Endothelial cell of umbilical vein (primary cell): Measurements from ENCODE around the gene CLNK. TPM values are rescaled to one million over a fixed set of nuclear protein-coding genes. Genes with fewer than 3 reads are reported as not detected.

ENCODE experiments used
- BruUV-seq: library from RNA; stranded (reverse); fragments of 400-500 nt; replicated peaks from 2 replicates; lab custom pipeline; 2021; lab: Mats Ljungman, UMichigan
- CTCF ChIA-PET: fragments of 300-600, 350-600 bp; sonication (Branson Sonifier 250); formaldehyde crosslinking; loops from one replicate; lab custom pipeline; 2021; ENCODE audit warnings: antibody characterized with exemption, inconsistent platforms; lab: Charles Lee
- POLR2A ChIA-PET: fragments of 300-600, 350-600 bp; sonication (Branson Sonifier 250); formaldehyde crosslinking; loops from one replicate; lab custom pipeline; 2021; ENCODE audit warnings: antibody characterized with exemption, inconsistent platforms; lab: Charles Lee
- DNase-seq: peaks from one replicate; pipeline ENCODE4 v3.0.0-alpha.2; 2011; ENCODE audit warnings: low read depth, low spot score
- FAIRE-seq: peaks from 2 replicates; lab custom pipeline; 2011; peaks lifted over from hg19 to GRCh38; lab: Jason Lieb, UNC
- H2AFZ ChIP-seq: 2 replicates; pipeline ENCODE4 v1.6.0; 2012; ENCODE audit warnings: low read depth, low read length, control low read depth, inconsistent platforms
- H3K27ac ChIP-seq: 2 replicates; pipeline ENCODE4 v1.5.1; 2011; ENCODE audit warnings: low read depth, mild to moderate bottlenecking, control low read depth, low read length, moderate library complexity; ENCODE audit not compliant: insufficient read depth
- H3K27me3 ChIP-seq, 2 experiments: 2 replicates each; pipeline versions ENCODE4 v1.6.0 to v1.6.1; 2011; ENCODE audit warnings: low read length in 2 of 2, mixed read lengths in 1 of 2; ENCODE audit not compliant: control insufficient read depth in 2 of 2, insufficient read depth in 2 of 2
- H3K36me3 ChIP-seq, 2 experiments: 2 replicates in 1 of 2; 3 replicates in 1 of 2; pipeline ENCODE4 v1.5.1; 2011; ENCODE audit warnings: low read length in 2 of 2, mild to moderate bottlenecking in 1 of 2, moderate library complexity in 1 of 2; ENCODE audit not compliant: control insufficient read depth in 2 of 2, insufficient read depth in 2 of 2; ENCODE audit errors: extremely low read depth in 1 of 2
- H3K4me1 ChIP-seq: 3 replicates; pipeline ENCODE4 v1.5.1; 2011; ENCODE audit warnings: mild to moderate bottlenecking, low read length; ENCODE audit not compliant: control insufficient read depth, insufficient read depth; ENCODE audit errors: extremely low read depth
- H3K4me2 ChIP-seq: 2 replicates; pipeline ENCODE4 v1.6.1; 2011; ENCODE audit warnings: low read length, control low read depth, mixed read lengths; ENCODE audit not compliant: insufficient read depth
- H3K4me3 ChIP-seq, 3 experiments: fragments of 200-600 bp in 1 of 3; sonication (generic), shearing (Covaris generic) in 1 of 3; replicated peaks in 1 of 3; 2 replicates each; pipeline ENCODE4 v1.5.1; 2011 to 2016; ENCODE audit warnings: control low read depth in 3 of 3, low read length in 3 of 3, mild to moderate bottlenecking in 2 of 3, inconsistent platforms in 1 of 3, low read depth in 1 of 3, moderate library complexity in 1 of 3; ENCODE audit not compliant: insufficient read depth in 1 of 3
- H3K79me2 ChIP-seq: 2 replicates; pipeline ENCODE4 v1.6.0; 2012; ENCODE audit warnings: low read length, inconsistent platforms; ENCODE audit not compliant: control insufficient read depth, insufficient read depth
- H3K9ac ChIP-seq: replicated peaks from 2 replicates; pipeline ENCODE3; 2011; ENCODE audit warnings: low read length, control low read depth; ENCODE audit not compliant: insufficient read depth; ENCODE audit errors: extremely low read depth
- H3K9me1 ChIP-seq: replicated peaks from 3 replicates; pipeline ENCODE4 v1.6.0; 2011; ENCODE audit warnings: mild to moderate bottlenecking, low read length; ENCODE audit not compliant: control insufficient read depth, insufficient read depth; ENCODE audit errors: extremely low read depth
- H3K9me3 ChIP-seq: replicated peaks from 2 replicates; pipeline ENCODE4 v1.5.1; 2012; ENCODE audit warnings: low read length, inconsistent platforms; ENCODE audit not compliant: control insufficient read depth, insufficient read depth
- H4K20me1 ChIP-seq: replicated peaks from 2 replicates; pipeline ENCODE3; 2011; ENCODE audit warnings: mild to moderate bottlenecking, low read length; ENCODE audit not compliant: control insufficient read depth, insufficient read depth; ENCODE audit errors: extremely low read depth
- CTCF ChIP-seq, 2 donors: IDR thresholded peaks; 1 replicate in 1 of 2; 2 replicates in 1 of 2; pipeline ENCODE4 v1.5.1; 2011; ENCODE audit warnings: low read length in 2 of 2, mild to moderate bottlenecking in 2 of 2, moderate library complexity in 2 of 2, control low read depth in 1 of 2, inconsistent platforms in 1 of 2, low read depth in 1 of 2; ENCODE audit not compliant: insufficient read depth in 1 of 2; ENCODE audit errors: extremely low read depth in 1 of 2
- EZH2 ChIP-seq: IDR thresholded peaks from 2 replicates; pipeline ENCODE4 v1.6.1; 2012; ENCODE audit warnings: borderline replicate concordance, low read depth, mild to moderate bottlenecking, moderate library complexity, low read length, inconsistent platforms; ENCODE audit not compliant: severe bottlenecking
- FOS ChIP-seq: IDR thresholded peaks from 2 replicates; pipeline ENCODE4 v1.6.1; 2011; ENCODE audit warnings: mild to moderate bottlenecking, low read length, moderate library complexity, borderline replicate concordance; ENCODE audit not compliant: insufficient read depth
- GATA2 ChIP-seq: IDR thresholded peaks from 2 replicates; pipeline ENCODE4 v1.7.0; 2011; ENCODE audit warnings: low read depth, mild to moderate bottlenecking, moderate library complexity, mixed read lengths, low read length; ENCODE audit not compliant: insufficient read length, insufficient read depth
- JUN ChIP-seq: IDR thresholded peaks from 2 replicates; pipeline ENCODE4 v1.6.1; 2011; ENCODE audit warnings: borderline replicate concordance, low read depth; ENCODE audit not compliant: insufficient read length, insufficient read depth
- MYC ChIP-seq: IDR thresholded peaks from one replicate; pipeline ENCODE4 v1.6.1; 2011; ENCODE audit warnings: mild to moderate bottlenecking, low read depth, low read length
- POLR2A ChIP-seq: IDR thresholded peaks from 2 replicates; pipeline ENCODE4 v1.6.1; 2012; ENCODE audit warnings: low read depth, mild to moderate bottlenecking, control low read depth, low read length
- POLR2AphosphoS5 ChIP-seq: IDR thresholded peaks from 2 replicates; pipeline ENCODE4 v1.6.1; 2012; ENCODE audit warnings: low read depth, mild to moderate bottlenecking, control low read depth, low read length, moderate library complexity; ENCODE audit not compliant: insufficient read depth
- dilution Hi-C: fragments of 300-500 bp; cut with MboI; formaldehyde crosslinking; loops from one replicate; pipeline ENCODE4 v1.15.0; 2019; ENCODE audit warnings: low sequenced_read_pairs; ENCODE audit not compliant: extremely low pct_ligation_motif_present
- intact Hi-C: fragments of 100-400 bp; cut with micrococcal nuclease; formaldehyde crosslinking; loops from one replicate; pipeline ENCODE4 v1.10.0; 2022
- polyA plus RNA-seq, 4 experiments: library from polyadenylated mRNA; depleted of rRNA in 3 of 4; stranded (reverse) in 3 of 4; unstranded in 1 of 4; fragments of >200 nt; gene quantifications; 2 replicates each; pipeline versions ENCODE4 v1.2.1 to v1.2.3, GENCODE V29; 2011 to 2012; ENCODE audit warnings: missing spikeins in 1 of 4
- total RNA-seq: library from RNA; stranded (reverse); gene quantifications from 2 replicates; pipeline ENCODE4 v1.2.3, GENCODE V29; 2021
- TF ChIP-seq, protein P1 (sequence below): IDR thresholded peaks from 2 replicates; pipeline ENCODE4 v1.6.1; 2011; ENCODE audit not compliant: insufficient read depth, insufficient read length

CLNK gene
- total and polyA plus RNA-seq, 2 donors (not counting 3 experiments of a cell fraction or from before 2014, with no cell fraction given) = not detected

DNA sequence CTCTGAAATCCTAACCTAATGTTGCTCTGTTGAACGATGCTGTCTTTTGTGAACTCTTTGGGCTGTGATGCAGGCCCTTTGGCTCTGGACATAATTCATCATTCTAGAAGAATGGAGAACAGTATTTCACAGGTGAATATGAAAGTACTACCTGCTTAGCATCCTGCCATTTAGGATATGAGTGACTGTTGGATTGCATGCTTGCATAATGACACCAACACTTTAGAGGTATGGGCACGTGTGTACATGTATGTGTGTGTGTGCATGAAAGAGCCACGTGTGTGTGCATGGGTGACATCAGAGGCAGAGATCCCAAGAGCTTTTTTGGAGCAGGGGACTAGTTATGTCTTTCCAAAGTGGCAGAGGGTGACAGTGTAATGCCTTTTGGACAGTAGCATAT lies 157.1 kb downstream of the CLNK start:
- BruUV-seq = no TSS peak

More for the DNA sequence above, 157.1 kb downstream of the CLNK start:
- TF ChIP-seq FOS = no peak
- TF ChIP-seq JUN = no peak
- no peak for TF ChIP-seq CTCF (IDR thresholded peaks at IDR 0.05; ENCODE audit: extremely low read depth in 1 of 2, insufficient read depth in 1 of 2, low read depth in 1 of 2, low read length in 2 of 2)
- TF ChIP-seq POLR2A = no peak
- no peak for TF ChIP-seq MYC
- TF ChIP-seq POLR2AphosphoS5 = no peak
- TF ChIP-seq GATA2 = no peak
- TF ChIP-seq, protein P1, sequence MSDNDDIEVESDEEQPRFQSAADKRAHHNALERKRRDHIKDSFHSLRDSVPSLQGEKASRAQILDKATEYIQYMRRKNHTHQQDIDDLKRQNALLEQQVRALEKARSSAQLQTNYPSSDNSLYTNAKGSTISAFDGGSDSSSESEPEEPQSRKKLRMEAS = no peak
- TF ChIP-seq EZH2 = no peak
- CTCF ChIA-PET = interaction anchor here (1.2 to 2.0 kb wide), 4 partner anchors 66 to 370 kb away, joined by 3 to 17 read pairs (median 6); no protein-coding TSS in a partner anchor
- Histone ChIP-seq H3K9me3 (no peaks in the 10 kb centered on the region), H3K9me1 (no peaks in the 10 kb centered on the region), H3K36me3 (no peaks in the 10 kb centered on the region), H3K9ac (no peak overlapping the region), H3K79me2 (no peaks in the 10 kb centered on the region), H3K4me1 (peaks cover 37% of the 10 kb centered on the region), H3K4me2 (no peak overlapping the region), H4K20me1 (no peaks in the 10 kb centered on the region), H2AFZ (no peak overlapping the region), H3K4me3 (no peak overlapping the region), H3K27ac (no peak overlapping the region), H3K27me3 (no peaks in the 10 kb centered on the region)
- FAIRE-seq (no peak), DNase-seq (no peak)
- intact Hi-C loops (no loop called here), dilution Hi-C loops (loop anchor here (25.0 kb wide), 1 partner anchor 365 kb away; no protein-coding TSS in a partner anchor)
- POLR2A ChIA-PET = no interaction called here
